Measurements from ENCODE around the gene KCNK18.

Gene KCNK18

DNA sequence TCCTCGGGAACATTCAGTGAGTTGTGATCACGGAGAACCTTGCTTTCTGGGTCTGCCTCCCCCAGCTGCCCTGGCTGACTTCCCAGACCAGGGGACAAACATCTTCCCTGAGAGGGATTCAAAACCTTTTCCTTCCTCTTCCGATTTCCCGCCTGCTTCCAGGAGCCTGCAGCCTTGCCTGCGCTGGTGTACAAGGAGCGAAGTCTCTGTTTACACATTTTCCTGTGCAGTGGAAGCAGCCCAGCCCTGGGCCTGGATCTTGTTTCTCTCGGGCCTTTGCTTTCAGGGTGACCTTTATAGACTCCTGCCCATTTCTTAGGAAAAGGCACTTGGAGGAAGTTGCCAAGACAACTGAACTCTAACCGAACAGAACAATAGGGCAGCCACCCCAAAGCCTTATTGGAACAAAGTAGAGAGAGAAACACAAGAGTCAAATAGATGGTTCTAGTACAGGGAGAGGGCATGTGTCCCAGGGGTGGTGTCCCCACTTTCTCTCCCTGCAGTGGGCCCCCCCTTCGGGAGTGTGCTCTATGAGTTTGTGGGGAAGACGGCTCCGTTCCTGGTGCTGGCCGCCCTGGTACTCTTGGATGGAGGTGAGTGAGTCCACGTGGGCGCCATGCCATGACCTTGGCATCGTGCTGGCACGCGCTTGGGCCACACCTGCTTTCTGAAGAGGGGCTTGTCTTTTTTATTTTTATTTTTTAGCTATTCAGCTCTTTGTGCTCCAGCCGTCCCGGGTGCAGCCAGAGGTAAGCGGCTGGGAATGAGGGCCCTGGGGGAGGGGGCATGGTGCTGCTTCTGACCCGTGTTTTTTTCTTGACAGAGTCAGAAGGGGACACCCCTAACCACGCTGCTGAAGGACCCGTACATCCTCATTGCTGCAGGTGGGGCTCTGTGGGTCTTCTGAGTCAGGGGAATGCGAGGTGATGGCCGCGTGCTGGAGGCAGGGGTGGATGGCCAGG is 57.8 kb downstream of the KCNK18 start:
- no peak for DNase-seq (ENCODE audit: low spot score)
- H3K4me3 ChIP-seq, result no peak overlapping the region
- H3K27ac ChIP-seq, result no peak overlapping the region
- TF ChIP-seq, protein P1, sequence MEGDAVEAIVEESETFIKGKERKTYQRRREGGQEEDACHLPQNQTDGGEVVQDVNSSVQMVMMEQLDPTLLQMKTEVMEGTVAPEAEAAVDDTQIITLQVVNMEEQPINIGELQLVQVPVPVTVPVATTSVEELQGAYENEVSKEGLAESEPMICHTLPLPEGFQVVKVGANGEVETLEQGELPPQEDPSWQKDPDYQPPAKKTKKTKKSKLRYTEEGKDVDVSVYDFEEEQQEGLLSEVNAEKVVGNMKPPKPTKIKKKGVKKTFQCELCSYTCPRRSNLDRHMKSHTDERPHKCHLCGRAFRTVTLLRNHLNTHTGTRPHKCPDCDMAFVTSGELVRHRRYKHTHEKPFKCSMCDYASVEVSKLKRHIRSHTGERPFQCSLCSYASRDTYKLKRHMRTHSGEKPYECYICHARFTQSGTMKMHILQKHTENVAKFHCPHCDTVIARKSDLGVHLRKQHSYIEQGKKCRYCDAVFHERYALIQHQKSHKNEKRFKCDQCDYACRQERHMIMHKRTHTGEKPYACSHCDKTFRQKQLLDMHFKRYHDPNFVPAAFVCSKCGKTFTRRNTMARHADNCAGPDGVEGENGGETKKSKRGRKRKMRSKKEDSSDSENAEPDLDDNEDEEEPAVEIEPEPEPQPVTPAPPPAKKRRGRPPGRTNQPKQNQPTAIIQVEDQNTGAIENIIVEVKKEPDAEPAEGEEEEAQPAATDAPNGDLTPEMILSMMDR (IDR thresholded peaks at IDR 0.05), result no peak

DNA sequence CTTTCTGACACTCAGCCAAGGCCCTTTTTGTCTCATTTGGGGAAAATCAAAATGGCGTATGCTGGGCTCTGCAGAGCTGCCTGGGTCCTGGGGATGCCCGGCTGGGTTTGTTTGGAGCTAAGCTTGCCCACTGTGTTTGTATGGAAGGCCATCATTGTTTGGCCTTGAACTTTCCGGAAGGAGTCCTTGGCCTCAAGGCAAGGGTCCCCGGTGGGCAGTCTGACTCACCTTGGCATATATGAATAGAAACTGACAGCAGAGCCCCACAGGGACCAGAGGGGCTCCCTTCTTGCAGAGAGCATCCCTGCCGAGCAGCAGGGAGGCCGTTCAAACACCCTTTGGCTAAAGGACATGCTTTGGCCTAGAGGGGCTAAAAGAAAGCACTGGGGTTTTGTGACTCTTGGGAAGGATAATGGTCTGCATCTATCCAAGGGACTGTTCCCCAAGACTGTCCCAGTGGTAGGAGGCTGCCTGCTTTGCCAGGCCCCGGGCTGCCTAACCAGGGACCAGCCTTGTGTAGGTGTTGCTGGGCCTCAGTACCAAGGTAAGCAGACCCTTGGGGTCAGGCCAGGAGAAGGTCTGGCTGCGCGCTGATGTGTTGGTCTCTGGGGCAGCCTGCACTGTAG is 58.7 kb downstream of the KCNK18 start:
- Histone ChIP-seq H3K27ac (no peak overlapping the region), H3K4me3 (no peak overlapping the region)
- DNase-seq (ENCODE audit: low spot score), result no peak
- TF ChIP-seq, protein P1 (IDR thresholded peaks at IDR 0.05), result no peak

DNA sequence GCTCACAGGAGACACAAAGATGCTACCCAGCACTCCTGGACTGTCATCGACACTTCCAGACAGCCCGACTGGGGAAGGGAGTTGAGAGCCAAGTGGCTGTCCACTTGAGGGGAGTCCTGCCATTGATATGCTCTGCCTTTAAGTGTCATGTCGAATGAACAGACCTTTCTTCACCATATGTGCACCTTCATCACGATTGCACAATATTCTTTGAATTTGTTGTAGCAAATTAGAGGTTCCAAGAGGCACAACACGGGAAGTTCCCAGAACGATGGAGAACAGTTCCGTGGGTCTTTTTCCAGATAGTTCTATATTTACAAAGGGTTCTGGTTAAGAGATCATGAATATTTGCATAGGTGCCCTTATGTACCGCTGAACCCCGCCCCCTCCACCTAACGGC is 59.6 kb downstream of the KCNK18 start:
- no peak overlapping the region for H3K27ac ChIP-seq
- H3K4me3 ChIP-seq, result no peak overlapping the region
- no peak for DNase-seq (ENCODE audit: low spot score)
- TF ChIP-seq, protein P1 (IDR thresholded peaks at IDR 0.05), result no peak

DNA sequence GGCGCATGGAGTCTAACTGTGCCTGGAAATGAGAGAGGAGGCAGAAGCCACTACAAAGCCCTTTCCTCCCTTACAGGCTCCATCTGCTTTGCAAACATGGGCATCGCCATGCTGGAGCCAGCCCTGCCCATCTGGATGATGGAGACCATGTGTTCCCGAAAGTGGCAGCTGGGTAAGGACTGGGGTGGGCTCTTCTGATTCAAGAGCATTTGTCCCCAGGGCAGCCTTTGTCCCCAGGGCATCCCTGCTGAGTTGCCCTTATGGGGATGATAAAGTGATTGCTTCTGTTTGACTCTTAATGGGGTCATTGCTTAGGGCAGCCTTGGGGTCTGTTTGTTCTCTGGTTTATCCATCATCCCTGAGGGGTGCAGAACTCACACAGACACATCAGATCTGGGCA is 60.4 kb downstream of the KCNK18 start:
- Histone ChIP-seq H3K4me3 (no peak overlapping the region), H3K27ac (no peak overlapping the region)
- no peak for DNase-seq (ENCODE audit: low spot score)
- TF ChIP-seq, protein P1 (IDR thresholded peaks at IDR 0.05), result no peak

DNA sequence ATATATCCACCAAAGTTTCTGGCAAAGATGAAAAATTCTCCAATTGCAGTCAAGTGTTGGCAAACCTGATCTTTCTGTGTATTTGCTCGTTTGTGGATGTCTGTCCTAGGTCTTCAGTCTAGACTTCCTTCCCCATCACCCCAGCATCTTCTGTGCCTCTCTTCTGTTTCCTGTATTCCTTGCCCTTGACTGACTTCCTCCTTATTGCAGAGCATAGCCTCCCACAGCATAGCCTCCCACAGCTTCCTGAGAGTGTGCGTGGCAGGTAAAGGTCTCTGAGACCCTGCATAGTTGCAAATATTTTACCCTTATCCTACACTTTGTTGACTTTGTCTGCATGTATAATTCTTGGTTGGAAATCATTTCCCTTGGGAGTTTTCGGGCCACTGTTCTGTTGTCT is 62.0 kb downstream of the KCNK18 start:
- DNase-seq (ENCODE audit: low spot score), result no peak
- TF ChIP-seq, protein P1 (IDR thresholded peaks at IDR 0.05), result no peak
- Histone ChIP-seq H3K27ac (no peak overlapping the region), H3K4me3 (no peak overlapping the region)
